Uterus (tissue), 2 donors: ENCODE measurements around the gene FKBP5.
"Not testable (repeated sequence)": the region's sequence is repeated elsewhere in the genome, so short reads cannot be mapped to it uniquely, and the experiment has no call there.

Experiments used
- CTCF ChIP-seq, 4 experiments: fragments of 200-600 bp in 2 of 4; fragments of 450-650 bp in 2 of 4; sonication (generic) in 2 of 4; IDR thresholded peaks; one replicate each; pipeline ENCODE4 v1.5.1; 2016 to 2019; ENCODE audit warnings: antibody characterized with exemption in 4 of 4, mild to moderate bottlenecking in 2 of 4, moderate library complexity in 1 of 4
- POLR2A ChIP-seq, 2 donors: fragments of 450-650 bp; IDR thresholded peaks; one replicate each; pipeline ENCODE4 v1.6.1; 2016; ENCODE audit warnings: antibody characterized with exemption in 2 of 2, mild to moderate bottlenecking in 1 of 2, moderate library complexity in 1 of 2

- not testable (repeated sequence) for TF ChIP-seq CTCF, POLR2A (IDR thresholded peaks at IDR 0.05)
Observed at GRCh38 chr6:35698430-35698829, 9.7 kb upstream of the FKBP5 start.
